Glomerular visceral epithelial cell (primary cell): Measurements from ENCODE around the gene PLN.

Experiments used
- DNase-seq: peaks from one replicate; pipeline ENCODE4 v3.0.0-alpha.2; 2016; ENCODE audit errors: extremely low spot score

The PLN gene

GRCh38 chr6:118537574-118537973 lies 10.5 kb upstream of the PLN start:
- no peak for DNase-seq

GRCh38 chr6:118542184-118542952 lies 5.7 kb upstream of the PLN start:
- peak; percentile 13 for DNase-seq

- DNase-seq, result no peak
These were observed 4.0 kb upstream of the PLN start for GRCh38 chr6:118544105-118544504.

GRCh38 chr6:118546164-118546879 lies 1.8 kb upstream of the PLN start:
- DNase-seq, result no peak

- no peak for DNase-seq
These were observed 1.2 kb upstream of the PLN start for GRCh38 chr6:118546880-118547218.

- DNase-seq, result no peak
These were observed 517 bp downstream of the PLN start for GRCh38 chr6:118548613-118549012.

GRCh38 chr6:118551063-118552053 lies 3.3 kb downstream of the PLN start:
- DNase-seq, result peak; percentile 54

GRCh38 chr6:118553132-118553531 lies 5.0 kb downstream of the PLN start:
- no peak for DNase-seq

GRCh38 chr6:118554698-118555097 lies 6.6 kb downstream of the PLN start:
- DNase-seq, result no peak

GRCh38 chr6:118558464-118559217 lies 10.5 kb downstream of the PLN start:
- no peak for DNase-seq

GRCh38 chr6:118559659-118560058 lies 11.6 kb downstream of the PLN start:
- no peak for DNase-seq

GRCh38 chr6:118562248-118562647 lies 14.2 kb downstream of the PLN start:
- DNase-seq, result no peak

GRCh38 chr6:118562959-118563358 lies 14.9 kb downstream of the PLN start:
- peak; percentile 13 for DNase-seq

GRCh38 chr6:118565311-118565960 lies 17.3 kb downstream of the PLN start:
- peak; percentile 51 for DNase-seq

GRCh38 chr6:118567974-118568373 lies 19.9 kb downstream of the PLN start:
- DNase-seq, result no peak

- no peak for DNase-seq
These were observed 21.4 kb downstream of the PLN start for GRCh38 chr6:118569498-118569897.

- no peak for DNase-seq
These were observed 23.0 kb downstream of the PLN start for GRCh38 chr6:118571121-118571520.

GRCh38 chr6:118574051-118574865 lies 26.2 kb downstream of the PLN start:
- no peak for DNase-seq

GRCh38 chr6:118577972-118578371 lies 29.9 kb downstream of the PLN start:
- no peak for DNase-seq

- DNase-seq, result no peak
These were observed 30.5 kb downstream of the PLN start for GRCh38 chr6:118578617-118579016.
